Natural killer cell treated with Interleukin-12 subunit alpha and Interleukin-12 subunit beta and Interleukin-15 and Interleukin-18, amount 100 ng/mL, for 72 hours (primary cell): ENCODE results near the gene NTRK3. TPM values are rescaled to one million over a fixed set of nuclear protein-coding genes. Genes with fewer than 3 reads are reported as not detected.

ENCODE experiments used
- ATAC-seq, 2 donors: fragments of 150-1000 bp; cut with Tn5 transposase in 1 of 2; sonication (Bioruptor Pico), chemical (Tn5 transposase) in 1 of 2; 2 replicates each; pipeline ENCODE4 v1.10.0; 2021
- DNase-seq: peaks from one replicate; pipeline ENCODE4 v3.0.0; 2022; ENCODE audit warnings: low spot score
- H3K27ac Mint-ChIP-seq, 2 donors: 1 replicate in 1 of 2; 2 replicates in 1 of 2; pipeline ENCODE4 v1.8.0; 2022; ENCODE audit warnings: mixed read lengths in 2 of 2, mild to moderate bottlenecking in 1 of 2, moderate library complexity in 1 of 2
- H3K27me3 Mint-ChIP-seq, 2 donors: 1 replicate in 1 of 2; 2 replicates in 1 of 2; pipeline ENCODE4 v1.8.0; 2022; ENCODE audit warnings: mixed read lengths in 2 of 2
- H3K36me3 Mint-ChIP-seq: one replicate; pipeline ENCODE4 v1.8.0; 2022; ENCODE audit warnings: mixed read lengths
- H3K4me1 Mint-ChIP-seq, 2 donors: 1 replicate in 1 of 2; 2 replicates in 1 of 2; pipeline ENCODE4 v1.8.0; 2022; ENCODE audit warnings: low read depth in 2 of 2, mixed read lengths in 2 of 2, mild to moderate bottlenecking in 1 of 2
- H3K4me3 Mint-ChIP-seq: one replicate; pipeline ENCODE4 v1.8.0; 2022; ENCODE audit warnings: mixed read lengths
- H3K9me3 Mint-ChIP-seq: 2 replicates; pipeline ENCODE4 v1.8.0; 2022; ENCODE audit warnings: mixed read lengths
- total RNA-seq, 2 donors: library from RNA; stranded (reverse); gene quantifications; one replicate each; pipeline ENCODE4 v1.2.3, GENCODE V29; 2022

Gene NTRK3
- total RNA-seq, 2 donors from 2014 or later = 0.42 to 1.2 TPM

- ATAC-seq = no peak
- Mint-ChIP-seq H3K27ac (no peak overlapping the region), H3K4me3 (no peak overlapping the region), H3K9me3 (no peaks in the 10 kb centered on the region), H3K4me1 (peaks cover 3 to 4% of the 10 kb centered on the region in 2 donors), H3K36me3 (no peaks in the 10 kb centered on the region), H3K27me3 (peaks cover 25 to 31% of the 10 kb centered on the region in 2 donors)
- no peak for DNase-seq
These were observed 7.3 kb downstream of the NTRK3 start for GRCh38 chr15:88249220-88249619.

DNA sequence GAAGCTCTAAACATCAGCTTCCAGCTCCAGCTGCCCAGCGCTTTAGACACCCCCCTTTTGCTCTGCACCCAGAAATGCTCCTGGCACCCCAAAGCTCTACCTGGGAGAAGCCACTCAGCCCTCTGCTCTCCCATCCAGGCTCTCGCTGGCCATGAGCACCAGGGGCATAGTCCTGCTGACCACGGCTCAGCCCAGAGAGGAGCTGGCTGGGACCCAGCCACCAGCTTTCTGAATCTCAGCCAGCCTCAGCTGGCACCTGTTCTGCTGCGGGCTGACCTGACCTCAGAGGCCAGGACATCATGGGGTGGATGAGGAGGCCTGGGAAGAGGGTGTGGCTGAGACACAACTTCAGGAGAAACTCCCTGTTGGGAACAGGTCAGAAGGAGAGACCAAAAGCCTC lies 8.6 kb downstream of the NTRK3 start:
- Mint-ChIP-seq H3K27me3 (peaks cover 19 to 24% of the 10 kb centered on the region in 2 donors), H3K27ac (no peak overlapping the region), H3K4me3 (no peak overlapping the region), H3K36me3 (no peaks in the 10 kb centered on the region), H3K4me1 (peaks cover 3 to 4% of the 10 kb centered on the region in 2 donors), H3K9me3 (no peaks in the 10 kb centered on the region)
- DNase-seq (no peak), ATAC-seq (no peak)

- peaks cover 3 to 4% of the 10 kb centered on the region in 2 donors for H3K4me1 Mint-ChIP-seq
- H3K9me3 Mint-ChIP-seq = no peaks in the 10 kb centered on the region
- DNase-seq = peak; percentile 79
- ATAC-seq = peak; percentile 75 to 80
- no peaks in the 10 kb centered on the region for H3K36me3 Mint-ChIP-seq
- H3K27ac Mint-ChIP-seq = no peak overlapping the region
- H3K4me3 Mint-ChIP-seq = no peak overlapping the region
- peaks cover 19 to 22% of the 10 kb centered on the region in 2 donors for H3K27me3 Mint-ChIP-seq
These were observed 9.7 kb downstream of the NTRK3 start for GRCh38 chr15:88246666-88247446.

- H3K27me3 Mint-ChIP-seq = peaks cover 19 to 22% of the 10 kb centered on the region in 2 donors
- no peak overlapping the region for H3K27ac Mint-ChIP-seq
- ATAC-seq = no peak
- H3K36me3 Mint-ChIP-seq = no peaks in the 10 kb centered on the region
- no peak for DNase-seq
- H3K4me1 Mint-ChIP-seq = peaks cover 3 to 4% of the 10 kb centered on the region in 2 donors
- no peaks in the 10 kb centered on the region for H3K9me3 Mint-ChIP-seq
- no peak overlapping the region for H3K4me3 Mint-ChIP-seq
These were observed 10.5 kb downstream of the NTRK3 start for GRCh38 chr15:88246081-88246480.

DNA sequence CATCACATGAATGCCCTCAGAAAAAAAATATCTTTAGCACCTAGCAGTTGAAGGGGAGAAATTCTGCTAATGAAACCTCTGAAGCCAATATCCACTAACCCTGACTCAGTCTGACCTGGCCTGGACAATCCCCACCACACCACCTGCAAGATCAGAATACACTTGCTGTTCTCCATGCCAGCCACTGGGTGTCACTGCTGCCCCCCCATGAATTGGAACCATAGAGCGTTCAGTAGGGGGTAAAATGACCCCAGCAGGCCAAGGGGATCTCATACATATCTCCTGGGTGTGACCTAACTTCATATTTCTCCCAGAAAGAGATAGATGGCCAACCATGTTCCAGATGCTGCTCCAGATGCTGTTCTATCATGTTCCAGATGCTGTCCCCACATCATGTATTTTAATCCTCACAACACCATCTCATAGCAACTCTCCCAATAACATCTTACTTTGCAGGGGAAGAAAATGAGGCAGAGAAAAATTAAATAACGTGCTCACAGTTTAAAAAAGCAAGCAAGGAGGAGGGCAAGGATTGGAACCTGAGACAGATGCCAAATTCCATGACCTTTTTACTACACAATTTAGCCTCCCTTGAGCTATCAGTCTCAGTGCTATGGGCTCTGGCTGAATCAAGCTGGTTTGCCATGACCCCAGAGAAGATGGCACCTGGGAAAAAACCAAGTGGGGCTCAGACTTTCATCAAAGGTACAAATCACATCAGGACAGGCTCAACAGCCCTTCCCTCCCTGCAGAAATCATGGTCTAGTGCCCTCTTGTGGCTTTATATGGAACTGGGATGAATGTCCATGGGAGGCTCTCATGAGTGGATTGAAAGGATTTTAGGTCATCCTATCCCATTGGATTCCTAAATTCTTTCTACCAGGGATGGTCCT lies 12.4 kb downstream of the NTRK3 start:
- no peak for DNase-seq
- Mint-ChIP-seq H3K4me1 (peaks cover 3 to 4% of the 10 kb centered on the region in 2 donors), H3K4me3 (no peak overlapping the region), H3K27me3 (peaks cover 22% of the 10 kb centered on the region in 2 donors), H3K27ac (no peak overlapping the region), H3K9me3 (no peaks in the 10 kb centered on the region), H3K36me3 (no peaks in the 10 kb centered on the region)
- no peak for ATAC-seq

DNA sequence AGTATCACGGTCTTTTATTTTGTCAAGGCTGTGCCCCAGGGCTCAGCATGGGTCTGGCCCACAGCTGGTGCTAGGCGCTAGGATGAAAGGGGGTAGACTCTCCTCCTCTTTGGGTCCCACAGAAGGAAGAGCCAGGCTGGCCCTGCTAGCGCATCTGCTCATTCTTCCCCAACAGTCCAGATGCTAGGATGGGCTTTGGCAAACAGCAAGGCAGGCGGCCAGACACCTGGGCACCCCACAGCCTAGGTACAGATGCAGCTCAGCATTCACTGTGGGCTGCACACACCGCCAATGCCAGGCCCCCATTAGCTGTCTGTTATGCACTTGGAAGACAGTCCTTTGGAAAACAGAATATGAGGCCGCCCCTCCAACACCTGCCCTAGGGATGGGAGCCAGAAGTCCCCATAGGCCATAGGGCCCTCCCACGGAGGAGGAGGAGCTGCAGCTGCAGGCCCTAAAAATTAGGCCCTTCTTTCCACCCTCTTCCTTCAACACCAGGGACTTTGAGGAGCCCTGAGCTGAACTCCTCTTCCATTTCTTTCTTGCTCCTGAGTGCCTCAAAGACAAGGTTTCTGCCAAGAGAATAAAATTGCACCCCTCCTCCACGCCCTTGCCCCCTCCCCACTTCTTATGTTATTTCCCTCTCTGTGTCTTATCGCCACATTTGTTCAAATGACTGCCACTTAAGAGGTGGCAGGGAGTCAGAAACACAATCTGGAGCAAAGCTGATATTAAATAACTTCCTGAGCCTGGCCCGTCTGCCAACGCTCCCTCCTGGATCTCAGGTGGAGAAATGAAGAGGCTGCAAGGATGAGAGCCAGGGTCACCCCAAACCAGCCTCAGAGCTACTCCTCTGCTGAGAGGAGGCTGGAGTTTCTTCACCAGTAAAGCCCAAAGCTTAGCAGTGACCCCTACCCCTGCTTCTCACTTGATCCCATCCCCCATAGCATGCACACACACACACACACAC lies 13.7 kb downstream of the NTRK3 start:
- H3K9me3 Mint-ChIP-seq = no peaks in the 10 kb centered on the region
- H3K36me3 Mint-ChIP-seq = no peaks in the 10 kb centered on the region
- ATAC-seq = no peak
- H3K27ac Mint-ChIP-seq = no peak overlapping the region
- H3K27me3 Mint-ChIP-seq = peaks cover 27 to 29% of the 10 kb centered on the region in 2 donors
- peaks cover 3 to 4% of the 10 kb centered on the region in 2 donors for H3K4me1 Mint-ChIP-seq
- no peak for DNase-seq
- no peak overlapping the region for H3K4me3 Mint-ChIP-seq

DNA sequence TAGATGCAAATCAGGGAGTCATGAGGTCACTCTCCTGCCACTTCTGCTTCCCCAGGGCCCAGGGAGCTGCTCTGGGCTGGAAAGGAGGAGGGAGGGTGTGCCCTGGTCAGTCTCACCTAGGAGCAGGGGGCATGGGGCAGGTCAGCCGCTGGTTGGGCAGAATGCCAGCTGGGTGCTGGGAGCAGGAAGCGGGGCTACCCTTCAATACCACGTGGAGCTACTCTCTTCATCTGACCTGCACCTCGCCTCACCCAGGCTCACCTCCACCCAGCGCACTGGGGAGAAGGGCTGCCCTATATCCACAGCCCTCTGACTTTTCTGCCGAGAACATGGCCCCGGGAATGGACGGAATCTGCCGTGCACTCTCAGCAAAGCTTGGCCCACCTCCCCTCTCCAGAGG lies 15.1 kb downstream of the NTRK3 start:
- no peak for DNase-seq
- peak in 1 of 2 donors; percentile 31 for ATAC-seq
- no peak overlapping the region for H3K4me3 Mint-ChIP-seq

DNA sequence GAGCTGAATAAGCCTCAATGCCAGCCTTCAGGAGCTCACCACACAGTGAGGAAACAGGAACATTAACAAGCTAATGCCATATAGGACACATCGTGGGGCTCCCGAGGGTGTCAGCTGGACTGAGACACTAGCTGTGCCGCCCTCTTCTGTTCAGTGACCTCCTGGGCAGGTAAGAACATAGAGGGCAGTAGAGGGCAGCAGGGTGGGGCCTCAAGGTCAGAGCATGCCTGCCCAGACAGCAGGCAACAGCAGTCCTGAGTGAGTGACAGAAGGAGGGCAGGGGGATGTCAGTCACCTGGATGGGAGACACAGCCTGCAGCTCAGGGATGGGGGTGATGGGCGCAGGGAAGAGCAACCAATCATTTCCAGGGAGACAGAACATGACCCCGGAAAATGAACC lies 15.5 kb downstream of the NTRK3 start:
- Mint-ChIP-seq H3K4me3 (no peak overlapping the region), H3K27me3 (peaks cover 21 to 33% of the 10 kb centered on the region in 2 donors), H3K4me1 (no peaks in the 10 kb centered on the region), H3K27ac (no peak overlapping the region), H3K9me3 (no peaks in the 10 kb centered on the region), H3K36me3 (no peaks in the 10 kb centered on the region)
- DNase-seq = no peak
- ATAC-seq = peak; percentile 12 to 21

More for the DNA sequence above, 15.1 kb downstream of the NTRK3 start:
- Mint-ChIP-seq H3K27me3 (peaks cover 23 to 33% of the 10 kb centered on the region in 2 donors), H3K27ac (no peak overlapping the region), H3K36me3 (no peaks in the 10 kb centered on the region), H3K4me1 (peaks cover 0 to under 1% of the 10 kb centered on the region in 2 donors), H3K9me3 (no peaks in the 10 kb centered on the region)

- no peak overlapping the region for H3K27ac Mint-ChIP-seq
- no peak for DNase-seq
- H3K36me3 Mint-ChIP-seq = no peaks in the 10 kb centered on the region
- no peaks in the 10 kb centered on the region for H3K4me1 Mint-ChIP-seq
- no peak for ATAC-seq
- peaks cover 13 to 33% of the 10 kb centered on the region in 2 donors for H3K27me3 Mint-ChIP-seq
- no peak overlapping the region for H3K4me3 Mint-ChIP-seq
- H3K9me3 Mint-ChIP-seq = no peaks in the 10 kb centered on the region
These were observed 16.9 kb downstream of the NTRK3 start for GRCh38 chr15:88239594-88239993.

GRCh38 chr15:88238618-88239430 lies 17.7 kb downstream of the NTRK3 start:
- H3K4me3 Mint-ChIP-seq = no peak overlapping the region
- no peak for DNase-seq
- H3K36me3 Mint-ChIP-seq = no peaks in the 10 kb centered on the region
- peaks cover 17 to 41% of the 10 kb centered on the region in 2 donors for H3K27me3 Mint-ChIP-seq
- H3K27ac Mint-ChIP-seq = no peak overlapping the region
- no peak for ATAC-seq
- no peaks in the 10 kb centered on the region for H3K9me3 Mint-ChIP-seq
- H3K4me1 Mint-ChIP-seq = no peaks in the 10 kb centered on the region

GRCh38 chr15:88234711-88235110 lies 21.8 kb downstream of the NTRK3 start:
- no peaks in the 10 kb centered on the region for H3K9me3 Mint-ChIP-seq
- no peak overlapping the region for H3K27ac Mint-ChIP-seq
- no peak overlapping the region for H3K4me3 Mint-ChIP-seq
- H3K36me3 Mint-ChIP-seq = no peaks in the 10 kb centered on the region
- peaks cover 22 to 57% of the 10 kb centered on the region in 2 donors for H3K27me3 Mint-ChIP-seq
- ATAC-seq (no peak), DNase-seq (no peak)
- no peaks in the 10 kb centered on the region for H3K4me1 Mint-ChIP-seq

DNA sequence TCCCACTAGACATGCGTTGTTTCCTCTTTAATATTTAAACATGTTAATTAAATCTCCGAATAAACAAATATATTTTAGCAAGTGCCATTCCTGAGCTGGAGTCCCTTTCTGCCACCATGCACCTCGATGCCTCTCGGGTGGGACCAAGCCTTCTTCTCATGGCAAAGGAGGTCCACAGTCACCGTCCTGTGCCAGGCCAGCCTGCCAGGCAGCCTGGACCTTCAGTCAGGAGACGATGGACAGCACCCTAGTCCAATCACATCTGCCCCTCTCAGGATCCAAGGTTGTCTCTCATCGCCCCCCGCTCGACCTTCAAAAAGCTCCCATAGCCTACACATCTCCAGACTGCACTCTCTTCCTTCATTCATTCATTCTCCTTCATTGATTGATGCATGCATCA lies 22.6 kb downstream of the NTRK3 start:
- no peak overlapping the region for H3K4me3 Mint-ChIP-seq
- ATAC-seq (no peak), DNase-seq (no peak)
- no peak overlapping the region for H3K27ac Mint-ChIP-seq
- H3K4me1 Mint-ChIP-seq = no peaks in the 10 kb centered on the region
- H3K9me3 Mint-ChIP-seq = no peaks in the 10 kb centered on the region
- peaks cover 25 to 56% of the 10 kb centered on the region in 2 donors for H3K27me3 Mint-ChIP-seq
- H3K36me3 Mint-ChIP-seq = no peaks in the 10 kb centered on the region
